Measurements from ENCODE around the gene EIF2B4. TPM values are rescaled to one million over a fixed set of nuclear protein-coding genes. Genes with fewer than 3 reads are reported as not detected.

The EIF2B4 gene
- total and polyA plus RNA-seq, 2 of the 13 experiments (the other 11 are each of a cell fraction or from before 2014, with no cell fraction given) = 91.5 to 96.4 TPM

DNA sequence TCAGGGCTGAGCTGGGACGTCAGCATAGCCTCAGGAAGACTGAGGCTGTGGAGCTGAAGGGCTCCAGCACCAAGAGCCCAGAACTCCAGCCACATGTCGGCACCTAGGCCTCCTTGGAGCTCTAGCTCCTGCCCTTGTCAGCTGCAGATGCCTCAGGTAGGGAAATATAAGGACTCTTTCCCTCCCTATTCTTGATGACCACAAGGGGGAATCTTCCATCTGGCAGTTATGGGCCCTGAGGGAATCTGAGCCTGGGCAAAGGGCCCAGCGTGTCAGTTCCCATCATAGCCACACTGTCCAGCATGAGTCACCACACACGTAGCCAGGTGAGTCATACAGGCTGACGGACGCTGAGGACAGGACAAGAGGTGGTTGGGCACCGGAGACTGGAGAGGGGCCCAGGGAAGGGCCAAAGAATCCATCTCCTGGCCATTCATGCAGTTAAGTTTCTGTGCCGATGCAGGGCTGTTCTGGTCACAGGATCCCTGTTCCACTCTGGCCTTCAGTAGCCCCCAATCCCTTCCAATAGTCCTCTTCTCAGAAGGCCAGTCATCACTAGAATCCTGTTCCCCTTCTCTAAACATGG lies 49.1 kb downstream of the EIF2B4 start (continued):
- TF ChIP-seq, protein P1, sequence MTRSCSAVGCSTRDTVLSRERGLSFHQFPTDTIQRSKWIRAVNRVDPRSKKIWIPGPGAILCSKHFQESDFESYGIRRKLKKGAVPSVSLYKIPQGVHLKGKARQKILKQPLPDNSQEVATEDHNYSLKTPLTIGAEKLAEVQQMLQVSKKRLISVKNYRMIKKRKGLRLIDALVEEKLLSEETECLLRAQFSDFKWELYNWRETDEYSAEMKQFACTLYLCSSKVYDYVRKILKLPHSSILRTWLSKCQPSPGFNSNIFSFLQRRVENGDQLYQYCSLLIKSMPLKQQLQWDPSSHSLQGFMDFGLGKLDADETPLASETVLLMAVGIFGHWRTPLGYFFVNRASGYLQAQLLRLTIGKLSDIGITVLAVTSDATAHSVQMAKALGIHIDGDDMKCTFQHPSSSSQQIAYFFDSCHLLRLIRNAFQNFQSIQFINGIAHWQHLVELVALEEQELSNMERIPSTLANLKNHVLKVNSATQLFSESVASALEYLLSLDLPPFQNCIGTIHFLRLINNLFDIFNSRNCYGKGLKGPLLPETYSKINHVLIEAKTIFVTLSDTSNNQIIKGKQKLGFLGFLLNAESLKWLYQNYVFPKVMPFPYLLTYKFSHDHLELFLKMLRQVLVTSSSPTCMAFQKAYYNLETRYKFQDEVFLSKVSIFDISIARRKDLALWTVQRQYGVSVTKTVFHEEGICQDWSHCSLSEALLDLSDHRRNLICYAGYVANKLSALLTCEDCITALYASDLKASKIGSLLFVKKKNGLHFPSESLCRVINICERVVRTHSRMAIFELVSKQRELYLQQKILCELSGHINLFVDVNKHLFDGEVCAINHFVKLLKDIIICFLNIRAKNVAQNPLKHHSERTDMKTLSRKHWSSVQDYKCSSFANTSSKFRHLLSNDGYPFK (CRISPR knock-in tag; IDR thresholded peaks at IDR 0.05; ENCODE audit: borderline replicate concordance) = peak; percentile 80; the same call in 1 of the 2 replicates
- TF ChIP-seq, protein P2, sequence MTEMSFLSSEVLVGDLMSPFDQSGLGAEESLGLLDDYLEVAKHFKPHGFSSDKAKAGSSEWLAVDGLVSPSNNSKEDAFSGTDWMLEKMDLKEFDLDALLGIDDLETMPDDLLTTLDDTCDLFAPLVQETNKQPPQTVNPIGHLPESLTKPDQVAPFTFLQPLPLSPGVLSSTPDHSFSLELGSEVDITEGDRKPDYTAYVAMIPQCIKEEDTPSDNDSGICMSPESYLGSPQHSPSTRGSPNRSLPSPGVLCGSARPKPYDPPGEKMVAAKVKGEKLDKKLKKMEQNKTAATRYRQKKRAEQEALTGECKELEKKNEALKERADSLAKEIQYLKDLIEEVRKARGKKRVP (CRISPR knock-in tag; IDR thresholded peaks at IDR 0.05) = no peak
- TF ChIP-seq SMAD3 (CRISPR knock-in tag; IDR thresholded peaks at IDR 0.05) (peak; percentile 85), NFE2L2 (IDR thresholded peaks at IDR 0.05; ENCODE audit: low read length) (no peak), NR2F2 (IDR thresholded peaks at IDR 0.05; ENCODE audit: borderline replicate concordance, low read depth) (no peak), NCOA2 (CRISPR knock-in tag; IDR thresholded peaks at IDR 0.05) (peak; percentile 78), ZNF670 (CRISPR knock-in tag; IDR thresholded peaks at IDR 0.05; ENCODE audit: borderline replicate concordance) (no peak), KAT7 (CRISPR knock-in tag; IDR thresholded peaks at IDR 0.05; ENCODE audit: borderline replicate concordance) (peak; percentile 75; the same call in 1 of the 2 replicates), FOXK1 (CRISPR knock-in tag; IDR thresholded peaks at IDR 0.05; ENCODE audit: borderline replicate concordance, low read depth) (peak; percentile 87; the same call in 1 of the 2 replicates), ZNF747 (CRISPR knock-in tag; IDR thresholded peaks at IDR 0.05; ENCODE audit: borderline replicate concordance) (peak; percentile 44; the same call in 1 of the 2 replicates), ELF1 (CRISPR knock-in tag; IDR thresholded peaks at IDR 0.05) (peak; percentile 60), ZC3H13 (CRISPR knock-in tag; IDR thresholded peaks at IDR 0.05) (no peak), TCF12 (IDR thresholded peaks at IDR 0.05) (no peak), TCF12 (CRISPR knock-in tag; IDR thresholded peaks at IDR 0.05) (no peak), MXD4 (CRISPR knock-in tag; IDR thresholded peaks at IDR 0.05) (peak; percentile 89), ZNF619 (CRISPR knock-in tag; IDR thresholded peaks at IDR 0.05) (peak; percentile 80; the same call in 1 of the 2 replicates), BRD4 (CRISPR knock-in tag; IDR thresholded peaks at IDR 0.05) (no peak), ZFP37 (CRISPR knock-in tag; IDR thresholded peaks at IDR 0.05; ENCODE audit: borderline replicate concordance) (peak; percentile 41; the same call in 1 of the 2 replicates), RBM22 (optimal IDR thresholded peaks at IDR 0.05; ENCODE audit: low read length) (peak; percentile 34), HNRNPUL1 (IDR thresholded peaks at IDR 0.05; ENCODE audit: low read depth, low read length) (no peak)
- TF ChIP-seq, protein P3, sequence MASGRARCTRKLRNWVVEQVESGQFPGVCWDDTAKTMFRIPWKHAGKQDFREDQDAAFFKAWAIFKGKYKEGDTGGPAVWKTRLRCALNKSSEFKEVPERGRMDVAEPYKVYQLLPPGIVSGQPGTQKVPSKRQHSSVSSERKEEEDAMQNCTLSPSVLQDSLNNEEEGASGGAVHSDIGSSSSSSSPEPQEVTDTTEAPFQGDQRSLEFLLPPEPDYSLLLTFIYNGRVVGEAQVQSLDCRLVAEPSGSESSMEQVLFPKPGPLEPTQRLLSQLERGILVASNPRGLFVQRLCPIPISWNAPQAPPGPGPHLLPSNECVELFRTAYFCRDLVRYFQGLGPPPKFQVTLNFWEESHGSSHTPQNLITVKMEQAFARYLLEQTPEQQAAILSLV (CRISPR knock-in tag; IDR thresholded peaks at IDR 0.05; ENCODE audit: borderline replicate concordance) = peak; percentile 83
- TF ChIP-seq, protein P4, sequence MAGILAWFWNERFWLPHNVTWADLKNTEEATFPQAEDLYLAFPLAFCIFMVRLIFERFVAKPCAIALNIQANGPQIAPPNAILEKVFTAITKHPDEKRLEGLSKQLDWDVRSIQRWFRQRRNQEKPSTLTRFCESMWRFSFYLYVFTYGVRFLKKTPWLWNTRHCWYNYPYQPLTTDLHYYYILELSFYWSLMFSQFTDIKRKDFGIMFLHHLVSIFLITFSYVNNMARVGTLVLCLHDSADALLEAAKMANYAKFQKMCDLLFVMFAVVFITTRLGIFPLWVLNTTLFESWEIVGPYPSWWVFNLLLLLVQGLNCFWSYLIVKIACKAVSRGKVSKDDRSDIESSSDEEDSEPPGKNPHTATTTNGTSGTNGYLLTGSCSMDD (CRISPR knock-in tag; IDR thresholded peaks at IDR 0.05) = no peak
- TF ChIP-seq, protein P5, sequence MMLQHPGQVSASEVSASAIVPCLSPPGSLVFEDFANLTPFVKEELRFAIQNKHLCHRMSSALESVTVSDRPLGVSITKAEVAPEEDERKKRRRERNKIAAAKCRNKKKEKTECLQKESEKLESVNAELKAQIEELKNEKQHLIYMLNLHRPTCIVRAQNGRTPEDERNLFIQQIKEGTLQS (CRISPR knock-in tag; IDR thresholded peaks at IDR 0.05) = peak; percentile 100
- TF ChIP-seq, protein P6, sequence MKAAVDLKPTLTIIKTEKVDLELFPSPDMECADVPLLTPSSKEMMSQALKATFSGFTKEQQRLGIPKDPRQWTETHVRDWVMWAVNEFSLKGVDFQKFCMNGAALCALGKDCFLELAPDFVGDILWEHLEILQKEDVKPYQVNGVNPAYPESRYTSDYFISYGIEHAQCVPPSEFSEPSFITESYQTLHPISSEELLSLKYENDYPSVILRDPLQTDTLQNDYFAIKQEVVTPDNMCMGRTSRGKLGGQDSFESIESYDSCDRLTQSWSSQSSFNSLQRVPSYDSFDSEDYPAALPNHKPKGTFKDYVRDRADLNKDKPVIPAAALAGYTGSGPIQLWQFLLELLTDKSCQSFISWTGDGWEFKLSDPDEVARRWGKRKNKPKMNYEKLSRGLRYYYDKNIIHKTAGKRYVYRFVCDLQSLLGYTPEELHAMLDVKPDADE (CRISPR knock-in tag; IDR thresholded peaks at IDR 0.05) = no peak
